WTC11 (cell line): ENCODE measurements around the gene AP1S1.

Experiments
- AFF4 ChIP-seq: sonication (generic); formaldehyde crosslinking; IDR thresholded peaks from 2 replicates; pipeline ENCODE4 v1.8.1; 2023; ENCODE audit warnings: mild to moderate bottlenecking, missing genetic modification reagents, borderline replicate concordance
- ATF3 ChIP-seq: sonication (generic); formaldehyde crosslinking; conservative IDR thresholded peaks from 2 replicates; pipeline ENCODE4 v1.8.1; 2022; ENCODE audit warnings: mild to moderate bottlenecking, missing genetic modification reagents
- ATF6 ChIP-seq: sonication (generic); formaldehyde crosslinking; IDR thresholded peaks from 2 replicates; pipeline ENCODE4 v1.8.1; 2023; ENCODE audit warnings: mild to moderate bottlenecking, missing genetic modification reagents
- CTCF ChIP-seq: fragments of 200-600 bp; IDR thresholded peaks from 2 replicates; pipeline ENCODE4 v1.8.0; 2022; ENCODE audit warnings: antibody characterized with exemption
- ETV6 ChIP-seq: sonication (generic); formaldehyde crosslinking; IDR thresholded peaks from 2 replicates; pipeline ENCODE4 v1.8.1; 2022; ENCODE audit warnings: mild to moderate bottlenecking, missing genetic modification reagents
- GABPB1 ChIP-seq: sonication (generic); formaldehyde crosslinking; IDR thresholded peaks from 2 replicates; pipeline ENCODE4 v1.8.1; 2023; ENCODE audit warnings: mild to moderate bottlenecking, missing genetic modification reagents
- HMGA2 ChIP-seq: fragments of 250-450 bp; sonication (Bioruptor Pico); IDR thresholded peaks from 2 replicates; pipeline ENCODE4 v1.4.0; 2021; ENCODE audit warnings: mild to moderate bottlenecking, moderate library complexity
- KAT7 ChIP-seq: sonication (generic); formaldehyde crosslinking; IDR thresholded peaks from 2 replicates; pipeline ENCODE4 v1.8.1; 2023; ENCODE audit warnings: missing genetic modification reagents, mild to moderate bottlenecking, borderline replicate concordance
- NR1H2 ChIP-seq: sonication (generic); formaldehyde crosslinking; IDR thresholded peaks from 2 replicates; pipeline ENCODE4 v1.9.0; 2021; ENCODE audit warnings: mild to moderate bottlenecking, moderate library complexity, missing genetic modification reagents
- NR2C2 ChIP-seq: sonication (generic); formaldehyde crosslinking; IDR thresholded peaks from 2 replicates; pipeline ENCODE4 v1.8.0; 2022; ENCODE audit warnings: mild to moderate bottlenecking, missing genetic modification reagents
- RELA ChIP-seq: sonication (generic); formaldehyde crosslinking; IDR thresholded peaks from 2 replicates; pipeline ENCODE4 v1.8.1; 2022; ENCODE audit warnings: missing genetic modification reagents, mild to moderate bottlenecking, borderline replicate concordance
- USF2 ChIP-seq: sonication (generic); formaldehyde crosslinking; IDR thresholded peaks from 2 replicates; pipeline ENCODE4 v1.8.1; 2023; ENCODE audit warnings: mild to moderate bottlenecking, missing genetic modification reagents, moderate library complexity
- ZNF396 ChIP-seq: fragments of 250-450 bp; sonication (Bioruptor Pico); IDR thresholded peaks from 2 replicates; pipeline ENCODE4 v1.8.0; 2021; ENCODE audit warnings: mild to moderate bottlenecking, moderate library complexity, borderline replicate concordance
- TF ChIP-seq, protein P1 (sequence below): sonication (generic); formaldehyde crosslinking; IDR thresholded peaks from 2 replicates; pipeline ENCODE4 v1.8.0; 2022; ENCODE audit warnings: mild to moderate bottlenecking, missing genetic modification reagents

DNA sequence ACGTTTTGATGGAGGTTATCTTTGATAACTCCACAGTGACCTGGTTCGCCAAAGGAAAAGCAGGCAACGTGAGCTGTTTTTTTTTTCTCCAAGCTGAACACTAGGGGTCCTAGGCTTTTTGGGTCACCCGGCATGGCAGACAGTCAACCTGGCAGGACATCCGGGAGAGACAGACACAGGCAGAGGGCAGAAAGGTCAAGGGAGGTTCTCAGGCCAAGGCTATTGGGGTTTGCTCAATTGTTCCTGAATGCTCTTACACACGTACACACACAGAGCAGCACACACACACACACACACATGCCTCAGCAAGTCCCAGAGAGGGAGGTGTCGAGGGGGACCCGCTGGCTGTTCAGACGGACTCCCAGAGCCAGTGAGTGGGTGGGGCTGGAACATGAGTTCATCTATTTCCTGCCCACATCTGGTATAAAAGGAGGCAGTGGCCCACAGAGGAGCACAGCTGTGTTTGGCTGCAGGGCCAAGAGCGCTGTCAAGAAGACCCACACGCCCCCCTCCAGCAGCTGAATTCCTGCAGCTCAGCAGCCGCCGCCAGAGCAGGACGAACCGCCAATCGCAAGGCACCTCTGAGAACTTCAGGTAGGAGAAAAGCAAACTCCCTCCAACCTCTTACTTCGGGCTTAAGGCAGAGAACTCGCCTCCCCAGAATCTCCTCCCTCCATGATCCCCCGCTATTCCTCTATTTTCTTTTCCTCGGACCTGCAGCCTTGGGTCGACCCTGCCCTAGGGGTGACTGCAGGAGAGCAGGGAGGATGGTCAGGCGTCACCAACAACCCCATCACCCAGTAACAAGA lies 27.4 kb upstream of the AP1S1 start, which contains the start of gene SERPINE1:
- TF ChIP-seq CTCF (no peak), NR1H2 (CRISPR knock-in tag) (no peak), USF2 (CRISPR knock-in tag) (no peak), ATF3 (CRISPR knock-in tag) (no peak), KAT7 (no peak), ATF6 (CRISPR knock-in tag) (no peak), GABPB1 (CRISPR knock-in tag) (peak; percentile 70), NR2C2 (CRISPR knock-in tag) (no peak), HMGA2 (no peak), ETV6 (CRISPR knock-in tag) (no peak), AFF4 (CRISPR knock-in tag) (no peak), ZNF396 (CRISPR knock-in tag) (no peak), RELA (no peak)
- TF ChIP-seq, protein P1, sequence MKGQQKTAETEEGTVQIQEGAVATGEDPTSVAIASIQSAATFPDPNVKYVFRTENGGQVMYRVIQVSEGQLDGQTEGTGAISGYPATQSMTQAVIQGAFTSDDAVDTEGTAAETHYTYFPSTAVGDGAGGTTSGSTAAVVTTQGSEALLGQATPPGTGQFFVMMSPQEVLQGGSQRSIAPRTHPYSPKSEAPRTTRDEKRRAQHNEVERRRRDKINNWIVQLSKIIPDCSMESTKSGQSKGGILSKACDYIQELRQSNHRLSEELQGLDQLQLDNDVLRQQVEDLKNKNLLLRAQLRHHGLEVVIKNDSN (CRISPR knock-in tag) = no peak
